Stimulated activated CD8-positive, alpha-beta memory T cell treated with anti-CD3 and anti-CD28 coated beads, Interleukin-4, amount 100 ng/mL, for 1 hour (primary cell): Measurements from ENCODE around the gene QSOX2.

ENCODE experiments used
- DNase-seq, 2 donors: peaks; one replicate each; pipeline ENCODE4 v3.0.0-alpha.2; 2020; ENCODE audit warnings: low read depth in 2 of 2, low spot score in 1 of 2

Gene QSOX2

GRCh38 chr9:136245219-136246150 lies at the start of gene QSOX2:
TSS of gene QSOX2 (minus strand) at chr9:136245812. CDS start at chr9:136245803, 9 bp downstream.
- peak; percentile 72 to 73 for DNase-seq

GRCh38 chr9:136295055-136295454 lies 49.4 kb upstream of the QSOX2 start:
- no peak for DNase-seq

GRCh38 chr9:136294437-136294836 lies 48.8 kb upstream of the QSOX2 start:
- no peak for DNase-seq

GRCh38 chr9:136293476-136294077 lies 48.0 kb upstream of the QSOX2 start:
- DNase-seq = no peak

GRCh38 chr9:136292591-136293448 lies 47.2 kb upstream of the QSOX2 start:
- no peak for DNase-seq

- no peak for DNase-seq
Observed at GRCh38 chr9:136292026-136292538, 46.5 kb upstream of the QSOX2 start.

GRCh38 chr9:136291306-136292025 lies 45.9 kb upstream of the QSOX2 start:
- DNase-seq = no peak

GRCh38 chr9:136290508-136291000 lies 44.9 kb upstream of the QSOX2 start:
- DNase-seq = no peak

GRCh38 chr9:136289651-136290507 lies 44.3 kb upstream of the QSOX2 start:
- no peak for DNase-seq

- no peak for DNase-seq
Observed at GRCh38 chr9:136287960-136288753, 42.5 kb upstream of the QSOX2 start.

- DNase-seq = no peak
Observed at GRCh38 chr9:136286987-136287379, 41.4 kb upstream of the QSOX2 start.

GRCh38 chr9:136286359-136286986 lies 40.9 kb upstream of the QSOX2 start:
- no peak for DNase-seq

GRCh38 chr9:136285501-136286358 lies 40.1 kb upstream of the QSOX2 start:
- DNase-seq = no peak

- no peak for DNase-seq
Observed at GRCh38 chr9:136284951-136285350, 39.3 kb upstream of the QSOX2 start.

GRCh38 chr9:136284311-136284710 lies 38.7 kb upstream of the QSOX2 start:
- DNase-seq = no peak

GRCh38 chr9:136283291-136284235 lies 38.0 kb upstream of the QSOX2 start:
- peak; percentile 34 to 45 for DNase-seq
